ENCODE data around the gene PNMT.

Gene PNMT

GRCh38 chr17:39633570-39634183 is 34.6 kb upstream of the PNMT start:
- no peak for DNase-seq

- no peak for DNase-seq
Observed at GRCh38 chr17:39634384-39634871, 33.8 kb upstream of the PNMT start.

GRCh38 chr17:39635614-39636176 is 32.6 kb upstream of the PNMT start:
- no peak for DNase-seq

GRCh38 chr17:39636587-39636926 is 31.7 kb upstream of the PNMT start:
- no peak for DNase-seq

- DNase-seq, result peak; percentile 83
Observed at GRCh38 chr17:39636927-39637736, 31.1 kb upstream of the PNMT start, which contains the start of gene STARD3. STARD3 (plus strand) TSS chr17:39637144; CDS start chr17:39653532, 16,388 bp downstream.

- DNase-seq, result no peak
Observed at GRCh38 chr17:39638317-39638716, 29.9 kb upstream of the PNMT start.

GRCh38 chr17:39639043-39639442 is 29.2 kb upstream of the PNMT start:
- DNase-seq, result no peak

- no peak for DNase-seq
Observed at GRCh38 chr17:39639566-39640458, 28.4 kb upstream of the PNMT start.

GRCh38 chr17:39640591-39641031 is 27.6 kb upstream of the PNMT start:
- DNase-seq, result no peak

- no peak for DNase-seq
Observed at GRCh38 chr17:39641097-39641496, 27.2 kb upstream of the PNMT start.

GRCh38 chr17:39641883-39642282 is 26.4 kb upstream of the PNMT start:
- no peak for DNase-seq

- DNase-seq, result no peak
Observed at GRCh38 chr17:39642291-39643074, 25.8 kb upstream of the PNMT start.

GRCh38 chr17:39643271-39643670 is 25.0 kb upstream of the PNMT start:
- DNase-seq, result no peak

- DNase-seq, result no peak
Observed at GRCh38 chr17:39647256-39647655, 21.0 kb upstream of the PNMT start.

- no peak for DNase-seq
Observed at GRCh38 chr17:39648616-39649366, 19.5 kb upstream of the PNMT start.

- no peak for DNase-seq
Observed at GRCh38 chr17:39650121-39650579, 18.1 kb upstream of the PNMT start.

- DNase-seq, result no peak
Observed at GRCh38 chr17:39651923-39652586, 16.2 kb upstream of the PNMT start.

GRCh38 chr17:39652587-39653315 is 15.5 kb upstream of the PNMT start:
- no peak for DNase-seq

GRCh38 chr17:39653316-39653661 is 15.0 kb upstream of the PNMT start:
- DNase-seq, result no peak

Data from activated gamma-delta T cell (primary cell).